H1 (cell line): ENCODE measurements around the gene ARF4. TPM values are rescaled to one million over a fixed set of nuclear protein-coding genes. Genes with fewer than 3 reads are reported as not detected.
A peak's percentile ranks its signal among the peaks of the same experiment; 100 is the strongest.

ENCODE experiments used
- ASH2L ChIP-seq: fragments of 200-600, 300-600 bp; sonication (generic); IDR thresholded peaks from one replicate; pipeline ENCODE4 v1.7.1; 2017; ENCODE audit warnings: low read length
- BACH1 ChIP-seq: IDR thresholded peaks from 2 replicates; pipeline ENCODE4 v1.6.1; 2012; ENCODE audit warnings: low read length, improper control_type of control experiment
- CREB1 ChIP-seq: IDR thresholded peaks from 2 replicates; pipeline ENCODE4 v1.6.1; 2012; ENCODE audit warnings: inconsistent platforms
- EP300 ChIP-seq, 2 experiments: IDR thresholded peaks; 1 replicate in 1 of 2; 2 replicates in 1 of 2; pipeline ENCODE4 v1.6.1; 2011 to 2012; ENCODE audit warnings: low read depth in 2 of 2, low read length in 2 of 2, mild to moderate bottlenecking in 2 of 2, borderline replicate concordance in 1 of 2, inconsistent platforms in 1 of 2, moderate library complexity in 1 of 2
- FOSL1 ChIP-seq: IDR thresholded peaks from 2 replicates; pipeline ENCODE4 v1.6.1; 2011; ENCODE audit warnings: mild to moderate bottlenecking, low read depth, low read length, moderate library complexity; ENCODE audit not compliant: insufficient read depth
- HDAC6 ChIP-seq: IDR thresholded peaks from one replicate; pipeline ENCODE4 v1.7.1; 2012; ENCODE audit warnings: low read depth, mild to moderate bottlenecking, inconsistent platforms, low read length, moderate library complexity
- KDM5A ChIP-seq: fragments of 200-600 bp; IDR thresholded peaks from 2 replicates; pipeline ENCODE4 v1.7.1; 2012; ENCODE audit warnings: mild to moderate bottlenecking, low read length, inconsistent platforms, mixed read lengths
- MAFK ChIP-seq: IDR thresholded peaks from 2 replicates; pipeline ENCODE4 v1.6.1; 2012; ENCODE audit warnings: low read depth, mild to moderate bottlenecking, improper control_type of control experiment, low read length
- PHF8 ChIP-seq: fragments of 200-600 bp; sonication (generic); conservative IDR thresholded peaks from 2 replicates; pipeline ENCODE4 v1.7.1; 2012; ENCODE audit warnings: low read depth, mild to moderate bottlenecking, inconsistent platforms, low read length, moderate library complexity
- RFX5 ChIP-seq: IDR thresholded peaks from 2 replicates; pipeline ENCODE4 v1.6.1; 2011; ENCODE audit warnings: low read depth, low read length, improper control_type of control experiment, borderline replicate concordance
- RNF2 ChIP-seq: fragments of 200-900, 300-1000 bp; sonication (generic); IDR thresholded peaks from 2 replicates; pipeline ENCODE4 v1.7.1; 2016; ENCODE audit warnings: borderline replicate concordance, low read depth, mild to moderate bottlenecking, antibody characterized with exemption, low read length; ENCODE audit not compliant: poor library complexity, severe bottlenecking; ENCODE audit errors: missing control alignments
- SIN3A ChIP-seq, 2 experiments: IDR thresholded peaks in 1 of 2; conservative IDR thresholded peaks in 1 of 2; 2 replicates each; pipeline ENCODE4 v1.6.1; 2011 to 2012; ENCODE audit warnings: low read length in 2 of 2, improper control_type of control experiment in 1 of 2, low read depth in 1 of 2, mild to moderate bottlenecking in 1 of 2
- SP1 ChIP-seq: IDR thresholded peaks from 2 replicates; pipeline ENCODE4 v1.6.1; 2011; ENCODE audit warnings: low read depth, low read length
- SRF ChIP-seq: IDR thresholded peaks from 2 replicates; pipeline ENCODE4 v1.6.1; 2011; ENCODE audit warnings: mild to moderate bottlenecking, low read depth, low read length, moderate library complexity
- TEAD4 ChIP-seq: IDR thresholded peaks from 2 replicates; pipeline ENCODE4 v1.6.1; 2012; ENCODE audit warnings: low read depth, low read length, inconsistent platforms, mixed read lengths
- ZNF274 ChIP-seq: IDR thresholded peaks from 2 replicates; pipeline ENCODE4 v1.7.0; 2012; ENCODE audit warnings: low read length, borderline replicate concordance; ENCODE audit errors: extremely low read depth
- polyA plus RNA-seq, 7 experiments: library from polyadenylated mRNA; depleted of rRNA in 3 of 7; stranded (reverse) in 5 of 7; unstranded in 2 of 7; fragments of >200 nt in 5 of 7; fragments of 200-250 nt in 2 of 7; gene quantifications; 1 replicate in 5 of 7; 2 replicates in 1 of 7; 4 replicates in 1 of 7; pipeline versions ENCODE4 v1.2.1 to v1.2.3, GENCODE V29; 2011 to 2013; ENCODE audit warnings: missing spikeins in 2 of 7, mixed read lengths in 2 of 7
- total RNA-seq: library from RNA; stranded (reverse); fragmentation: NEBNext Ultra II Directional; extraction: Animal tissue kit (Norgen Biotek cat#: 25700); gene quantifications from 2 replicates; pipeline ENCODE4 v1.2.1, GENCODE V29; 2021

The ARF4 gene
- total and polyA plus RNA-seq, 2 of the 8 experiments (the other 6 are each of a cell fraction or from before 2014, with no cell fraction given): 138 to 165 TPM

DNA sequence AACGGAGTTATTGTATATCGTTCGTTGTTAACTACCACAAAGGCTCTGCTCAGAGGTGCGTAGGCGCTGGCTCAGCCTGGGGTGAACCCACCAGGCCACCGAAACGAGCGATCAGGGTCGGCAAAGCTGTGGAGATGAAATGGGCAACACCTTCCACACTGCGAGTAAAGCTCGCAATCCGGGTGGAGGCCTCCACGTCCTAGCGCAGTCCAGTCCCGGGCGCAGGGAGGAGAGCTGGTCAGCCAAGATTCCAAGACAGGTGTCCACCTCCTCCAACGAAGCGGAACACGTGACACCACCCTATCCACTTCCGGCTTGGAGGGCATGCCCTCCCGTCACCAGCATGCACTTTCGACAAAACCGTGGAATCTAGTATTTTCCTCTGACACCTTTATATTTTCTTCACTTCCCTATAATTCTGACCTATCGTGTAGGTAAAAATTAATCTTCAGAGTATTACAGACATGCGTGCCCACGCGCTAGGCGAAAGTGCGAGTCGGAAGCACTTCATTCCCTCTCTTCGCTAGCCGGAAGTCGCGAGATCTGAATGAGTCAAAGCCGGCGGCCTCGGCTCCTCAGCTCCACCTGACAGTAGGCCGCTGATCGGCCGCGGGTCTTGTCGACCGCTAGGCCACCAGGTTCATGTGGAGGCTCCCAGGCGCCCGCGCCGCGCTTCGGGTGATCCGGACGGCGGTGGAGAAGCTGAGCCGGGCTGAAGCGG, 41.2 kb downstream of the ARF4 start, which contains the start of gene PDE12 (continued):
- no peak for TF ChIP-seq ZNF274
- TF ChIP-seq RNF2: no peak
- no peak for TF ChIP-seq FOSL1
- peak; percentile 81 for TF ChIP-seq PHF8
- peak; percentile 9 to 88; a peak in 1 of 3 replicates for TF ChIP-seq EP300 (IDR thresholded peaks at IDR 0.05; ENCODE audit: borderline replicate concordance in 1 of 2, low read depth in 2 of 2, low read length in 2 of 2)
- TF ChIP-seq ASH2L: peak; percentile 98
- TF ChIP-seq RFX5: no peak
- TF ChIP-seq TEAD4: peak; percentile 71; the same call in 1 of the 2 replicates
- no peak for TF ChIP-seq MAFK
- no peak for TF ChIP-seq HDAC6
- TF ChIP-seq SRF: no peak
- TF ChIP-seq BACH1: no peak
- TF ChIP-seq SIN3A (conservative IDR thresholded peaks at IDR 0.05 in 1 of 2, IDR thresholded peaks at IDR 0.05 in 1 of 2; ENCODE audit: low read depth in 1 of 2, low read length in 2 of 2): peak; percentile 74 to 94; a peak in 2 of 4 replicates
- peak; percentile 84 for TF ChIP-seq CREB1
- peak; percentile 23; the same call in 1 of the 2 replicates for TF ChIP-seq KDM5A
- no peak for TF ChIP-seq SP1
